GM18508 (cell line): Measurements from ENCODE around the gene MFSD12.
"Not testable (repeated sequence)": the region's sequence is repeated elsewhere in the genome, so short reads cannot be mapped to it uniquely, and the experiment has no call there.

ENCODE experiments used
- ATAC-seq: cut with Tn5 transposase; IDR thresholded peaks from one replicate; pipeline ENCODE4 v1.9.1; 2021; ENCODE audit warnings: moderate number of reproducible peaks; ENCODE audit not compliant: insufficient read depth, unreplicated experiment

The MFSD12 gene

DNA sequence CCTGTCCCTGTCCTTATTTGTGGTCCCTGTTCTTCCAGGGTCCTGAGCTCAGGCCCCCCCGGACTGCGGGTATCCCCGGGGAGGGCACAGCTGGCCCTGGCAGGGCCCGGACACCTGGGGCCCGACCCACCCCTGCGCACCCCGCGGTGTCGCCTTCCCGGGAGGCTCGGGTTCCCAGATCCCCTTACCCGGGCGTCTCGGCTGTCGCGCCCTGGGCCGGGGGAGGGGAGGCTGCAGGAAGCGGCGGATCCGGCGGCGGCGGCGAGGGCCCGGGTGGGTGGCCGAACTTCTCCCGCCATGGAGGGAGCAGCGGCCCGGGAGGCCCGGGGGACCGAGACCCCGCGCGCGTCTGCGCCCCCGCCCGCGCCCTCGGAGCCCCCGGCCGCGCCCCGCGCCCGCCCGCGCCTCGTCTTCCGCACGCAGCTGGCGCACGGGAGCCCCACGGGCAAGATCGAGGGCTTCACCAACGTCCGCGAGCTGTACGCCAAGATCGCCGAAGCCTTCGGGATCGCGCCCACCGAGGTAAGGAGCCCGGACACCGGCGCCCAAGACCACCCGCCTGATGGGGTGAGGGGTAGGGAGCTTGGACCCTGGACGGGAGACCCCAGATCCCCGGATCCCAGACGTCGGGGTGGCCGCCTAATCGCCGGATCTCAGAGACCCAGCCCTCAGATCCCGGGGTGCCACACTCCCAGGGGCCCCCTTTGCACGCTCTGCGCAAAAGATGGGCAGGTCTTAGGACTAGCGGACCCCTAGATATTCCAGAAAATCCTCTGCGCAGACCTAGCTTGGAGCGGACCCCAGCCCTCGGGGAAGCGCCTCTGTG lies 28.1 kb upstream of the MFSD12 start, which contains the start of gene GIPC3:
GIPC3 (plus strand) TSS at position 178 of the 826 bp plus-strand sequence; CDS start at position 298, 120 bp downstream.
- no peak for ATAC-seq

DNA sequence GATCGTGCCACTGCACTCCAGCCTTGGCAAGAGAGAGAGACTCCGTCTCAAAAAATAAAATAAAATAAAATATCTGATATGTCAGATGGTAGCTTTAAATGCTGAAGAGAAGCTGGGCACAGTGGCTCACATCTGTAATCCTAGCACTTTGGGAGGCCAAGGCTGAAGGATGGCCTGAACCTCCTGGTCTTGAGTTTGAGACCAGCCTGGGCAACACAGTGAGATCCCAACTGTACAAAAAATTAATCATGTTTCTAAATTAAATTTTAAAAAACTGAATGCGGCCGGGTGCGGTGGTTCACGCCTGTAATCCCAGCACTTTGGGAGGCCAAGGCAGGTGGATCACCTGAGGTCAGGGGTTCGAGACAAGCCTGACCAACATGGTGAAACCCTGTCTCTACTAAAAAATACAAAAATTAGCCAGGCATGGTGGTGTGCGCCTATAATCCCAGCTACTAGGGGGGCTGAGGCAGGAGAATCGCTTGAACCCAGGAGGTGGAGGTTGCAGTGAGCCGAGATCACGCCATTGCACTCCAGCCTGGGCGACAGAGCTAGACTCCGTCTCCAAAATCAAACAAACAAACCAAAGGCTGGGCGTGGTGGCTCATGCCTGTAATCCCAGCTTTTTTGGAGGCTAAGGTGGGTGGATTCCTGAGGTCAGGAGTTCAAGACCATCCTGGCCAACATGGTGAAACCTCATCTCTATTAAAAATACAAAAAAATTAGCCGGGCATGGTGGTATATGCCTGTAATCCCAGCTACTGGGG lies 26.8 kb upstream of the MFSD12 start:
- ATAC-seq = not testable (repeated sequence)

DNA sequence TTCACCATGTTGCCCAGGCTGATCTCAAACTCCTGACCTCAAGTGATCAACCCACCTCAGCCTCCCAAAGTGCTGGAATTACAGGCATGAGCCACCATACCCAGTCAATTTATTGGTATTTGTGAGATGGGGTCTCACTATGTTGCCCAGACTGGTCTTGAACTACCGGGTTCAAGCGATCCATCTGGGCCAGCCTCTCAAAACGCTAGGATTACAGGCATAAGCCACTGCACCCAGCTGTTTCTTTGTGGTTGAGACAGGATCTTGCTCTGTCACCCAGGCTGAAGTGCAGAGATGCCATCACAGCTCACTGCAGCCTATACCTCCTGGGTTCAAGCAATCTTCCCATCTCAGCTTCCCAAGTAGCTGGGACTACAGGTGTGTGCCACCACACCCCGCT lies 24.4 kb upstream of the MFSD12 start:
- ATAC-seq = not testable (repeated sequence)

- no peak for ATAC-seq
Measured at GRCh38 chr19:3580156-3580934, 23.0 kb upstream of the MFSD12 start.

DNA sequence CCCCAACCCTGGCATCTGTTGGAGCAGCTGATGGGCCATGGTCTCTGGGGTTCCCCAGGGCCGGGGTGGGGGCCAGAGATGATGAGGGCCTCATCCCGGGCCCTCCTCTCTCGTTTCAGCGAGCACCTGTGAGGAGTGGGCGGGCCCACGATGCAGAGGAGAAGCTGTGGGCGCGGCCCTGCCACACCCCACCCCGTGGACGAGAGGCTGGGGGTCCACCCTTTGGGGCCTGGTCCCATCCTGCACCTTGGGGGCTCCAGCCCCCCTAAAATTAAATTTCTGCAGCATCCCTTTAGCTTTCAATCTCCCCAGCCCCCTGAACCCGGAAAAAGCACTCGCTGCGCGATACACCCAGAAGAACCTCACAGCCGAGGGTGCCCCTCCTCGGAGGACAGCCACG lies 21.0 kb upstream of the MFSD12 start:
- ATAC-seq = no peak

- ATAC-seq = no peak
Measured at GRCh38 chr19:3577723-3578344, 20.4 kb upstream of the MFSD12 start.

DNA sequence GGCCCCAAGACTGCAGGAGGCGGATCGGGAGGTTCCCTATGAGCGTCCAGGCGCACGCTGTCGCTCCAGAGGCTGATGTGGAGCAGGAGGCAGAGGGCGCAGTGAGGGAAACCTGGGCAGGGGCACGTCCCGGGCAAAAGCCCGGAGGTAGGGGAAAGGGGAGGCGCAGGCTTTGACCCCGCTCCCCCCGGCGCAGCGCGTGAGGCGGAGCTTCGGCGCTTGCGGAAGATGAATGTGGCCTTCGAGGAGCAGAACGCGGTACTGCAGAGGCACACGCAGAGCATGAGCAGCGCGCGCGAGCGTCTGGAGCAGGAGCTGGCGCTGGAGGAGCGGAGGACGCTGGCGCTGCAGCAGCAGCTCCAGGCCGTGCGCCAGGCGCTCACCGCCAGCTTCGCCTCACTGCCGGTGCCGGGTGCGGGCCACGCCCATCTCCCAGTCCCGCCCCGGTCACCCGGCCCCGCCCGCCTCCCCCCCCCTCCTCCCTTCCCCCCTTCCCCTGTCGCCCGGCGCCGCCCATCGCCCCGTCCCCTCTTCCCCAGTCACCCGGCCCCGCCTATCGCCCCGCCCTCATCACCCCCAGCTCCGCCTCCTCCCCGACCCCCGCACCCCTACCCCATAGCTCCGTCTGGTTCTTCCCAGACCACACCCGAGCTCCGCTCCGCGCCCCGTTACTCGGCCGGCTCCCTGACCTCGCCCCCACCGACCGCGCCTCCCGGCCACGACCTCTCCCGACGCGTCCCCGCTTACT lies 19.5 kb upstream of the MFSD12 start:
- ATAC-seq = no peak

DNA sequence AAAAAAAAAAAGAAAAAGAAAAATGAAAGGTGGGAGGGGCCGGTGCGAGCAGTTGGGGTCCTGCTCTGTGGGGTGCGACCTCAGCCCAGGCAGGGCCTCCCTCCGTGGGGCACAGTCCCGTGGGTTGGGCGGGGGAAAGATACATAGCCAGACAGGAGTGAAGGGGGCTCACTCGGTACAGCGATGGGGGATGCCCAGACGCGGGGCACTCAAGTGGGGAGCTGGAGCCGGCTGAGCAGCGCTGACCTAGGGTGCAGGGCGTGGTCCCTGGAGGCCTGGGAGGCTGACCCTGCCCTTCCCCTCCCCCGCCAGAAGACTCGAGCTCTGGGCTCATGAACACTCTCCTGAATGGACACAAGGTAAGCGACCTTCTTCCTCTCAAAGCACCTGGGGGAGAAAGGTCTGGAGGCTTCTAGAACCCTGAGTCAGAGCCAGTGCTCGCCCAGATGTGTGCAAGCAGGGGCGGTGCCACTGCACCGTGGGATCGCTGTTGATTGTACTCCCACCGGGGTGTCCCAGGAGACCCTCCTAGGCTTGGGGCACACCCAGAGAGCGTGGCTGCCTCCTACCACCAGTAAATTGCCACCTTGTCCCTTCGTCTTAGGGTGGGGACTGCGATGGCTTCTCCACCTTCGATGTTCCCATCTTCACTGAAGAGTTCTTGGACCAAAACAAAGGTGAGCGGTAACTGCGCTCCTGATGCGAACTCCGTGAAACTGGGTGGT lies 18.7 kb upstream of the MFSD12 start:
- ATAC-seq = no peak

- no peak for ATAC-seq
Measured at GRCh38 chr19:3575260-3575741, 17.9 kb upstream of the MFSD12 start.

DNA sequence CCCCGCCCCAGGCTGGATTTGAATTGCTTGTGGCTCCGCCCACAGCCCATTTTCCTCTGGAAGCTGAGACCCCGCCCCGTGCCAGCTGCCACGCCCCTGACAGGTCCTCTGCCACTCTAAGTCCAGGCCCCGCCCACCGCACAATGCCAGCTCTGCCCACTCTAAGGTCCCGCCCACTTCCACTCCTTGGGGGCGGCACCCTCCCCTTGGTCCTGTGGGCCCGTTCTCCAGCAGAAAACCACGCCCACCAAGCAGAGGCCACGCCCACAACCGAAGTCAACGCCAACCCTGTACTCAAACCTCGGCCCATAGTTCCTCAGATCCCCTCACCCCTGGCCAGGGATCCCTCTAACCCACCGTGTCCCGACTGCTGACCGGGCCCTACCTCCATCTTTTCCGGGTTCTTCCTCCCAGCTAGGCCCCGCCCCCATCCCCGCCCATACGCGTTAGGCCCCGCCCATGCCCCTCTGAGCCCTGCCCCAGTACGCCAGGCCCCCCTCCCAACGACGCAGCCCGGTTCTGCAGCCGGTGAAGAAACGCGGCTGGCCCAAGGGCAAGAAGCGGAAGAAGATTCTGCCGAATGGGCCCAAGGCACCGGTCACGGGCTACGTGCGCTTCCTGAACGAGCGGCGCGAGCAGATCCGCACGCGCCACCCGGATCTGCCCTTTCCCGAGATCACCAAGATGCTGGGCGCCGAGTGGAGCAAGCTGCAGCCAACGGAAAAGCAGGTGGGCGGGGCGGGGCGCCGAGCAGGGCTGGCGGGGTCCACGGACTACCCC lies 16.7 kb upstream of the MFSD12 start:
- ATAC-seq = no peak

- no peak for ATAC-seq
Measured at GRCh38 chr19:3573162-3573857, 15.9 kb upstream of the MFSD12 start.

- no peak for ATAC-seq
Measured at GRCh38 chr19:3572855-3573161, 15.4 kb upstream of the MFSD12 start, which contains the start of gene HMG20B. Gene HMG20B (plus strand): TSS chr19:3572944. CDS start chr19:3573310, 366 bp downstream.

- peak; percentile 81 for ATAC-seq
Measured at GRCh38 chr19:3572132-3572854, 14.9 kb upstream of the MFSD12 start.

DNA sequence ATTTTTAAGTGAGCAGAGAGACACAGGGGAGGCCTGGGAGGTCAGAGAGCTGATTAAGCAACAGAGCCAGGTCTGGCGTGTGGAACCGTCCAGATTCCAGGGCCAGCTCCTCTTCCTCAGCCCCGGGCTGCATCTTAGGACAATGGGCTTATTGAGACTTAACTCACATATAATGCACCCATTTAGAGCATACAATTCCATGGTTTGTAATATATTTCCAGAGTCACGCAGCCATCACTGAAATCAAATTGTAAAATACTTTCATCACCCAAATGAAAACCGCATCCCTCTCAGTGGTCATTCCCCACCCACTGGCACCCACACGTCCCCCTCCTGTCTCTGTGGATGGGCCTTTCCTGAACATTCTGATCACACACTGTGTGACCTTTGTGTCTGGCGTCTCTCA lies 13.2 kb upstream of the MFSD12 start:
- ATAC-seq = no peak

DNA sequence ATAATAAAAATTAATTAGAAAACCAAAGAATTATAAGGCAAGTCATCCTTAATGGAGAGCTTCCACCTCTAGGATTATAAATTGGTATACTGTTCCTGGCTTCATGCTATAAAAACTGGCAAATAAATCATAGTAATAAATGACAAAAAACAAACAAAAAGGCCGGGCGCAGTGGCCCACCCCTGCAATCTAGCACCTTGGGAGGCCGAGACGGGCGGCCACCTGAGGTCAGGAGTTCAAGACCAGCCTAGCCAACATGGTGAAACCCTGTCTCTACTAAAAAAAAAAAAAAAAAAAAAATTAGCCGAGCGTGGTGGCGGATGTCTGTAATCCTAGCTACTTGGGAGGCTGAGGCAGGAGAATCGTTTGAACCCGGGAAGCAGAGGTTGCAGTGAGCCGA lies 12.7 kb upstream of the MFSD12 start:
- not testable (repeated sequence) for ATAC-seq

DNA sequence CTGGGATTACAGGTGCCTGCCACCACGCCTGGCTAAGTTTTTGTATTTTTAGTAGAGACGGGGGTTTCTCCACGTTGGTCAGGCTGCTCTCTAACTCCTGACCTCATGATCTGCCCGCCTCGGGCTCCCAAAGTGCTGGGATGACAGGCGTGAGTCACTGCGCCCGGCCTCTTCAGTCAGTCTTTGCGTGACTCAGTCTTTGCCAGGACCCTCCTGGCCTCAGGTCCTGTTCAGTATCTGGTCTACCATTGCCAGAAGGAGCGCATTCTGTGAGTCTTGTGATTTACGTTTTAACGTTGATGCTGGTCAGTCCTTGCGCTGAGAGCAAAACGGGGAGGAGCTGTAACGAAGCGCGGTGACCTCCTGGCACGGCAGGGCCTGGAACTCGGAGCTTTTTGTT lies 7.8 kb upstream of the MFSD12 start:
- no peak for ATAC-seq
